ENCODE data around the gene P2RX4. TPM values are rescaled to one million over a fixed set of nuclear protein-coding genes. Genes with fewer than 3 reads are reported as not detected.
A peak's percentile ranks its signal among the peaks of the same experiment; 100 is the strongest.
"Not testable (repeated sequence)": the region's sequence is repeated elsewhere in the genome, so short reads cannot be mapped to it uniquely, and the experiment has no call there.

P2RX4 gene
- total RNA-seq, 2 donors from 2014 or later = 63.2 to 103 TPM

- intact Hi-C loops (cut with DNase I) = no loop called here
- Histone ChIP-seq H3K9me3 (no peaks in the 10 kb centered on the region), H3K27me3 (replicated peaks; ENCODE audit: insufficient read depth) (no peaks in the 10 kb centered on the region), H3K36me3 (no peaks in the 10 kb centered on the region), H3K4me3 (no peak overlapping the region), H3K4me1 (replicated peaks) (no peaks in the 10 kb centered on the region), H3K27ac (peak overlapping the region; percentile 17 to 50)
- WGBS = 49% methylated on average over 10 of the region's 10 CpGs
- TF ChIP-seq POLR2AphosphoS5 (IDR thresholded peaks at IDR 0.05) (no peak), POLR2A (IDR thresholded peaks at IDR 0.05) (no peak), CTCF (IDR thresholded peaks at IDR 0.05) (no peak)
- DNase-seq (ENCODE audit: low spot score) = no peak
Measured at GRCh38 chr12:121279507-121279915, 69.6 kb downstream of the P2RX4 start.

GRCh38 chr12:121280531-121280930, 70.6 kb downstream of the P2RX4 start:
- WGBS = 87% methylated on average over 11 of the region's 11 CpGs
- DNase-seq (ENCODE audit: low spot score); H3K27me3 ChIP-seq (replicated peaks; ENCODE audit: insufficient read depth); H3K9me3 ChIP-seq; intact Hi-C loops (cut with DNase I); H3K4me3 ChIP-seq; H3K36me3 ChIP-seq; H3K27ac ChIP-seq; H3K4me1 ChIP-seq (replicated peaks): not testable (repeated sequence)

- H3K36me3 ChIP-seq; H3K27ac ChIP-seq; H3K4me3 ChIP-seq; H3K27me3 ChIP-seq (replicated peaks; ENCODE audit: insufficient read depth); H3K4me1 ChIP-seq (replicated peaks); H3K9me3 ChIP-seq; DNase-seq (ENCODE audit: low spot score); intact Hi-C loops (cut with DNase I): not testable (repeated sequence)
- WGBS = 95% methylated on average over 14 of the region's 14 CpGs
Measured at GRCh38 chr12:121281116-121281515, 71.2 kb downstream of the P2RX4 start.

- Histone ChIP-seq H3K9me3 (no peaks in the 10 kb centered on the region), H3K36me3 (no peaks in the 10 kb centered on the region), H3K27ac (peak overlapping the region; percentile 24 to 36), H3K27me3 (replicated peaks; ENCODE audit: insufficient read depth) (no peaks in the 10 kb centered on the region), H3K4me3 (no peak overlapping the region), H3K4me1 (replicated peaks) (no peaks in the 10 kb centered on the region)
- no peak for TF ChIP-seq POLR2A (IDR thresholded peaks at IDR 0.05)
- TF ChIP-seq CTCF (IDR thresholded peaks at IDR 0.05) = no peak
- TF ChIP-seq POLR2AphosphoS5 (IDR thresholded peaks at IDR 0.05) = no peak
- DNase-seq (ENCODE audit: low spot score) = no peak
- intact Hi-C loops (cut with DNase I) = no loop called here
- WGBS = 64% methylated on average over 10 of the region's 10 CpGs
Measured at GRCh38 chr12:121282072-121282742, 72.3 kb downstream of the P2RX4 start.

GRCh38 chr12:121282910-121283309, 73.0 kb downstream of the P2RX4 start:
- H3K36me3 ChIP-seq; H3K9me3 ChIP-seq; intact Hi-C loops (cut with DNase I); DNase-seq (ENCODE audit: low spot score); H3K4me1 ChIP-seq (replicated peaks); H3K27me3 ChIP-seq (replicated peaks; ENCODE audit: insufficient read depth); H3K4me3 ChIP-seq: not testable (repeated sequence)
- peak overlapping the region in 1 of 2 donors; percentile 24 for H3K27ac ChIP-seq
- 94% methylated on average over 11 of the region's 11 CpGs for WGBS

GRCh38 chr12:121283388-121283787, 73.5 kb downstream of the P2RX4 start:
- Histone ChIP-seq H3K36me3 (no peaks in the 10 kb centered on the region), H3K27ac (no peak overlapping the region), H3K4me3 (no peak overlapping the region), H3K27me3 (replicated peaks; ENCODE audit: insufficient read depth) (no peaks in the 10 kb centered on the region), H3K4me1 (replicated peaks) (no peaks in the 10 kb centered on the region), H3K9me3 (no peaks in the 10 kb centered on the region)
- DNase-seq (ENCODE audit: low spot score) = no peak
- intact Hi-C loops (cut with DNase I) = no loop called here
- no peak for TF ChIP-seq POLR2AphosphoS5 (IDR thresholded peaks at IDR 0.05)
- no peak for TF ChIP-seq CTCF (IDR thresholded peaks at IDR 0.05)
- no peak for TF ChIP-seq POLR2A (IDR thresholded peaks at IDR 0.05)
- 86% methylated on average over 5 of the region's 5 CpGs for WGBS

Other genes with a start within 250 kb of the P2RX4 start
- gene HNF1A, start 231.6 kb upstream of the P2RX4 start, total RNA-seq = 1 to 10 TPM; 1.1 to 1.3 TPM
- 10 to 100 TPM; 13.8 to 15.2 TPM for gene C12orf43, start 193.6 kb upstream of the P2RX4 start, total RNA-seq
- gene OASL, start 170.9 kb upstream of the P2RX4 start, total RNA-seq = under 1 TPM; 0.14 to 0.91 TPM
- 10 to 100 TPM in 1 of 2 donors, 1 to 10 TPM in 1; 1.4 to 11.8 TPM for gene P2RX7, start 77.3 kb upstream of the P2RX4 start, total RNA-seq
- 10 to 100 TPM; 26.9 to 52.2 TPM for gene CAMKK2, start 86.6 kb downstream of the P2RX4 start, total RNA-seq
- 100 to 1,000 TPM in 1 of 2 donors, 10 to 100 TPM in 1; 78.0 to 110 TPM for gene ANAPC5, start 142.3 kb downstream of the P2RX4 start, total RNA-seq
- 10 to 100 TPM; 20.3 to 51.5 TPM for gene RNF34, start 190.0 kb downstream of the P2RX4 start, total RNA-seq